ENCODE data around the gene GNL3L. TPM values are rescaled to one million over a fixed set of nuclear protein-coding genes. Genes with fewer than 3 reads are reported as not detected.
"Not testable (repeated sequence)": the region's sequence is repeated elsewhere in the genome, so short reads cannot be mapped to it uniquely, and the experiment has no call there.

GNL3L gene
- 1 to 10 TPM; 4.7 to 7.6 (median 7.1) TPM for polyA plus RNA-seq

GRCh38 chrX:54529552-54530356 is at the start of gene GNL3L:
Gene GNL3L (plus strand): TSS chrX:54530219. CDS start chrX:54532567, 2,348 bp downstream.
- no peak within 1 kb of the TSS for H3K27ac ChIP-seq (ENCODE audit: low read depth, low read length)
- 1 to 36% (median 5%) methylated on average over 25 to 44 of the region's 51 CpGs for WGBS, 3 donors

GRCh38 chrX:54482839-54483593 is 47.0 kb upstream of the GNL3L start:
- H3K27ac ChIP-seq (ENCODE audit: low read depth, low read length): no peak overlapping the region
- 35 to 62% (median 48%) methylated on average over 5 to 21 of the region's 21 CpGs for WGBS, 3 donors

- 61 to 71% (median 64%) methylated on average over 7 to 9 of the region's 9 CpGs for WGBS, 3 donors
- H3K27ac ChIP-seq (ENCODE audit: low read depth, low read length): no peak overlapping the region
Observed at GRCh38 chrX:54483946-54484345, 46.1 kb upstream of the GNL3L start.

- 44 to 73% (median 50%) methylated on average over 2 to 3 of the region's 3 CpGs for WGBS, 3 donors
- no peak overlapping the region for H3K27ac ChIP-seq (ENCODE audit: low read depth, low read length)
Observed at GRCh38 chrX:54484666-54485065, 45.4 kb upstream of the GNL3L start.

- 90 to 97% (median 96%) methylated on average over 5 of the region's 5 CpGs for WGBS, 3 donors
- H3K27ac ChIP-seq (ENCODE audit: low read depth, low read length): not testable (repeated sequence)
Observed at GRCh38 chrX:54489819-54490218, 40.2 kb upstream of the GNL3L start.

GRCh38 chrX:54492340-54492739 is 37.7 kb upstream of the GNL3L start:
- 54 to 67% (median 62%) methylated on average over 6 of the region's 6 CpGs for WGBS, 3 donors
- H3K27ac ChIP-seq (ENCODE audit: low read depth, low read length): no peak overlapping the region

- WGBS, 3 donors: 27 to 55% (median 54%) methylated on average over 7 to 10 of the region's 10 CpGs
- H3K27ac ChIP-seq (ENCODE audit: low read depth, low read length): no peak overlapping the region
Observed at GRCh38 chrX:54494166-54494988, 35.6 kb upstream of the GNL3L start.

GRCh38 chrX:54494989-54495813 is 34.8 kb upstream of the GNL3L start:
- H3K27ac ChIP-seq (ENCODE audit: low read depth, low read length): no peak overlapping the region
- 2 to 41% (median 3%) methylated on average over 32 to 82 of the region's 86 CpGs for WGBS, 3 donors

GRCh38 chrX:54495814-54496516 is 34.1 kb upstream of the GNL3L start, which contains the start of gene FGD1:
Gene FGD1 (minus strand): TSS chrX:54496234. CDS start chrX:54495432, 802 bp downstream.
- no peak within 1 kb of the TSS for H3K27ac ChIP-seq (ENCODE audit: low read depth, low read length)
- 1 to 26% (median 3%) methylated on average over 3 to 39 of the region's 51 CpGs for WGBS, 3 donors

GRCh38 chrX:54496517-54496852 is 33.5 kb upstream of the GNL3L start:
- WGBS, 3 donors: 45 to 62% (median 53%) methylated on average over 5 of the region's 5 CpGs
- H3K27ac ChIP-seq (ENCODE audit: low read depth, low read length): no peak overlapping the region

- WGBS, 3 donors: 83 to 89% (median 88%) methylated on average over 6 of the region's 6 CpGs
- H3K27ac ChIP-seq (ENCODE audit: low read depth, low read length): no peak overlapping the region
Observed at GRCh38 chrX:54496936-54497335, 33.1 kb upstream of the GNL3L start.

GRCh38 chrX:54509400-54509799 is 20.6 kb upstream of the GNL3L start:
- no peak overlapping the region for H3K27ac ChIP-seq (ENCODE audit: low read depth, low read length)
- WGBS, 3 donors: 60 to 66% (median 62%) methylated on average over 4 of the region's 4 CpGs

- WGBS, 3 donors: 45 to 68% (median 61%) methylated on average over 3 of the region's 3 CpGs
- H3K27ac ChIP-seq (ENCODE audit: low read depth, low read length): no peak overlapping the region
Observed at GRCh38 chrX:54529151-54529550, 868 bp upstream of the GNL3L start.

- WGBS, 3 donors: 0 to 40% (median 1%) methylated on average over 21 to 22 of the region's 22 CpGs
- H3K27ac ChIP-seq (ENCODE audit: low read depth, low read length): no peak overlapping the region
Observed at GRCh38 chrX:54530357-54530900, 410 bp downstream of the GNL3L start.

GRCh38 chrX:54534271-54534670 is 4.3 kb downstream of the GNL3L start:
- no peak overlapping the region for H3K27ac ChIP-seq (ENCODE audit: low read depth, low read length)
- WGBS, 3 donors: 74 to 80% (median 78%) methylated on average over 4 of the region's 4 CpGs

GRCh38 chrX:54540289-54540688 is 10.3 kb downstream of the GNL3L start:
- WGBS, 3 donors: 76 to 95% (median 77%) methylated on average over 4 of the region's 4 CpGs
- no peak overlapping the region for H3K27ac ChIP-seq (ENCODE audit: low read depth, low read length)

- not testable (repeated sequence) for H3K27ac ChIP-seq (ENCODE audit: low read depth, low read length)
- 82 to 100% (median 97%) methylated on average over 2 of the region's 4 CpGs for WGBS, 3 donors
Observed at GRCh38 chrX:54542239-54542638, 12.2 kb downstream of the GNL3L start.
